Measurements from ENCODE around the gene OR2V1. TPM values are rescaled to one million over a fixed set of nuclear protein-coding genes. Genes with fewer than 3 reads are reported as not detected.
"Not testable (repeated sequence)": the region's sequence is repeated elsewhere in the genome, so short reads cannot be mapped to it uniquely, and the experiment has no call there.

Gene OR2V1
- total RNA-seq, 4 donors from 2014 or later, result not detected

DNA sequence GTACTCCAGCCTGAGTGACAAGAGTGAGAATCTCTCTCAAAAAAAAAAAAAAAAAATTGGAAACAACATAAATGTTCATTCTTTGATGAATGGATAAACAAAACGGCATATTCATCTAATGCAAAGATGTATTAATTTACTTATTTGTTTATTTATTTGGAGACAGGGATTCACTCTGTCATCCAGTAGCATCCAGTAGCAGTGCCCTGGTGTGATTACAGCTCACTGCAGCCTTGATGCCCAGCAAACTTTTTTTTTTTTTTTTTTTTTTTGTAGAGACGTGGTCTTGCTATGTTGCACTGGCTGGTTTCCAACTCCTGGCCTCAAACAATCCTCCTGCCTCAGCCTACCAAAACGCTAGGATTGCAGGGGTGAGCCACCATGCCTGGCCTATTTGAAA lies 40.8 kb upstream of the OR2V1 start:
- Histone ChIP-seq H3K27me3 (peaks cover 99% of the 10 kb centered on the region), H3K4me1 (peaks cover 15% of the 10 kb centered on the region), H3K9me3 (no peaks in the 10 kb centered on the region), H3K4me3 (no peak overlapping the region), H3K36me3 (no peaks in the 10 kb centered on the region), H3K27ac (no peak overlapping the region)
- no peak for DNase-seq (ENCODE audit: low spot score in 2 of 2)
- WGBS, result 49% methylated on average over 3 of the region's 3 CpGs
- no peak for TF ChIP-seq POLR2A (IDR thresholded peaks at IDR 0.05)
- no peak for TF ChIP-seq POLR2AphosphoS5 (IDR thresholded peaks at IDR 0.05)
- TF ChIP-seq CTCF (IDR thresholded peaks at IDR 0.05), result no peak
- TF ChIP-seq EP300 (IDR thresholded peaks at IDR 0.05), result no peak

- WGBS, result 64% methylated on average over 6 of the region's 6 CpGs
These were observed 40.0 kb upstream of the OR2V1 start for GRCh38 chr5:181170996-181171395.

GRCh38 chr5:181170237-181170825 lies 39.4 kb upstream of the OR2V1 start:
- H3K9me3 ChIP-seq, result no peaks in the 10 kb centered on the region
- 24% methylated on average over 29 of the region's 33 CpGs for WGBS
- no peak overlapping the region for H3K4me3 ChIP-seq
- DNase-seq (ENCODE audit: low spot score in 2 of 2), result peak in 1 of 2 donors; percentile 46
- H3K27ac ChIP-seq, result no peak overlapping the region
- TF ChIP-seq EP300 (IDR thresholded peaks at IDR 0.05), result no peak
- no peak for TF ChIP-seq POLR2A (IDR thresholded peaks at IDR 0.05)
- TF ChIP-seq POLR2AphosphoS5 (IDR thresholded peaks at IDR 0.05), result no peak
- TF ChIP-seq CTCF (IDR thresholded peaks at IDR 0.05), result no peak
- no peaks in the 10 kb centered on the region for H3K36me3 ChIP-seq
- H3K4me1 ChIP-seq, result peaks cover 15% of the 10 kb centered on the region
- H3K27me3 ChIP-seq, result peaks cover 100% of the 10 kb centered on the region

More at GRCh38 chr5:181170996-181171395, 40.0 kb upstream of the OR2V1 start:
- Histone ChIP-seq H3K4me3 (no peak overlapping the region), H3K9me3 (no peaks in the 10 kb centered on the region), H3K36me3 (no peaks in the 10 kb centered on the region), H3K27me3 (peaks cover 100% of the 10 kb centered on the region), H3K27ac (no peak overlapping the region), H3K4me1 (peaks cover 15% of the 10 kb centered on the region)
- no peak for TF ChIP-seq POLR2A (IDR thresholded peaks at IDR 0.05)
- TF ChIP-seq EP300 (IDR thresholded peaks at IDR 0.05), result no peak
- no peak for TF ChIP-seq POLR2AphosphoS5 (IDR thresholded peaks at IDR 0.05)
- no peak for TF ChIP-seq CTCF (IDR thresholded peaks at IDR 0.05)
- DNase-seq (ENCODE audit: low spot score in 2 of 2), result no peak

DNA sequence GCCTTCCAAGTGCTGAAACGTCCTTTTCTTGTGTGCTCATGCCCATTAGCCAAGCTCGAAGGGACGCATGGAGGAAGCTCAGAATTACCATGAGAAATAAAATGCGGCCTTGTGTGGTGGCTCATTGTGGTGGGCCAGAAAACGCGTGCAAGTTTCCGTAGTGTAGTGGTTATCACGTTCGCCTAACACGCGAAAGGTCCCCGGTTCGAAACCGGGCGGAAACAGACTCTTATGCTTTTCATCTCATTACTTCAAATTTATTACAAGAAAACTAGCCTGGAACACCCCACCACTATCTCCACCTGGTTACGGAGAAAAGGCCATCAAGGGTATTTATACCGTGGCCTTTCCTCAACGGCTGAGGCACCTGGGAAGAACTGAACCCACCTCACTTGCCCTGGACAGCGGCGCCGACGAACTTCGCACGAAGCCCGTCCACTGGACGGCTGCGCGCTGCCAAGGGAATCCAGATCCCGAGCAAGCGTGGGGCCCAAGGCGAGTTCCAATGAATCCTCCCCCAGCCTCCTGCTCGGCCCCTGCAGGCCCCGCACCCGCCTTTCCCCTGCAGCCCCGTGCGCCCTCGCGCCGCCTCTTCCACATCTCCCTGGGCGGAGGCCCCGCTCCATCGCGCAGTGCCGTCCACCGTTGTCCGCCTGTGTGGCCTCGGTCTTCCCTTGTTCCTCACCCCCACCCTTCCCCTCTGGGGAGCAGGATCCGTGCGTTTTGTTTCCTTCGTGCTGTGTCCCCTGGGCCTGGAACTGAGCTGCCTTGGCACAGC lies 38.7 kb upstream of the OR2V1 start:
- Histone ChIP-seq H3K4me1 (peaks cover 15% of the 10 kb centered on the region), H3K27me3 (peaks cover 99% of the 10 kb centered on the region)
- H3K27ac ChIP-seq, H3K9me3 ChIP-seq, H3K36me3 ChIP-seq, H3K4me3 ChIP-seq: not testable (repeated sequence)
- WGBS, result 11% methylated on average over 34 of the region's 50 CpGs
- peak in 1 of 2 donors; percentile 75 for DNase-seq (ENCODE audit: low spot score in 2 of 2)

DNA sequence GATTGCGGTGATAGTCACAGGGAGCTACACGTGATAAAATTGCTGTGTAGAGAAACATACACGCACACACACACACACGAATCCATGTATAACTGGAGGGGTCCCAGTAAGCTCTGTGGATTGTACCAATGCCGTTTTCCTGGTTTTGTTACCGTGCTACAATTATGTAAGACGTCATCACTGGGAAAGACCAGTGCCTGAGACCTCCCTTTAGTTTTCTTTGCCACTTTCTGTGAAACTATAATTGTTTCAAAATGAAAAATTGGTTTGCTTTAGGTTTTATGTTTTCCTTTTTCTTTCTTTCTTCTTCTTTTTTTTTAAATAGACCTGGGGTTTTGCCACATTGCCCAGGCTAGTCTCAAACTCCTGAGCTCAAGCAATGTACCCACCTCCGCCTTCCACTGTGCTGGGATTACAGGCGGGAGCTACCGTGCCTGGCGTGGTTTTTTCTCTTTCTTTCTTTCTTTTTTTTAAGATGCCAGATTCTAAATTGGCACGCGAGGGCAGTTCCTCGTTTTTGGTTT lies 37.7 kb upstream of the OR2V1 start:
- Histone ChIP-seq H3K4me3 (no peak overlapping the region), H3K27ac (no peak overlapping the region), H3K9me3 (no peaks in the 10 kb centered on the region), H3K36me3 (no peaks in the 10 kb centered on the region), H3K27me3 (peaks cover 98% of the 10 kb centered on the region), H3K4me1 (peaks cover 15% of the 10 kb centered on the region)
- TF ChIP-seq POLR2AphosphoS5 (IDR thresholded peaks at IDR 0.05), result no peak
- TF ChIP-seq CTCF (IDR thresholded peaks at IDR 0.05), result no peak
- no peak for TF ChIP-seq EP300 (IDR thresholded peaks at IDR 0.05)
- no peak for TF ChIP-seq POLR2A (IDR thresholded peaks at IDR 0.05)
- 31% methylated on average over 11 of the region's 14 CpGs for WGBS
- DNase-seq (ENCODE audit: low spot score in 2 of 2), result peak in 1 of 2 donors; percentile 13

All from suprapubic skin (tissue), 4 donors.